ENCODE data around the gene DENND1C.
A peak's percentile ranks its signal among the peaks of the same experiment; 100 is the strongest.

Gene DENND1C, protein sequence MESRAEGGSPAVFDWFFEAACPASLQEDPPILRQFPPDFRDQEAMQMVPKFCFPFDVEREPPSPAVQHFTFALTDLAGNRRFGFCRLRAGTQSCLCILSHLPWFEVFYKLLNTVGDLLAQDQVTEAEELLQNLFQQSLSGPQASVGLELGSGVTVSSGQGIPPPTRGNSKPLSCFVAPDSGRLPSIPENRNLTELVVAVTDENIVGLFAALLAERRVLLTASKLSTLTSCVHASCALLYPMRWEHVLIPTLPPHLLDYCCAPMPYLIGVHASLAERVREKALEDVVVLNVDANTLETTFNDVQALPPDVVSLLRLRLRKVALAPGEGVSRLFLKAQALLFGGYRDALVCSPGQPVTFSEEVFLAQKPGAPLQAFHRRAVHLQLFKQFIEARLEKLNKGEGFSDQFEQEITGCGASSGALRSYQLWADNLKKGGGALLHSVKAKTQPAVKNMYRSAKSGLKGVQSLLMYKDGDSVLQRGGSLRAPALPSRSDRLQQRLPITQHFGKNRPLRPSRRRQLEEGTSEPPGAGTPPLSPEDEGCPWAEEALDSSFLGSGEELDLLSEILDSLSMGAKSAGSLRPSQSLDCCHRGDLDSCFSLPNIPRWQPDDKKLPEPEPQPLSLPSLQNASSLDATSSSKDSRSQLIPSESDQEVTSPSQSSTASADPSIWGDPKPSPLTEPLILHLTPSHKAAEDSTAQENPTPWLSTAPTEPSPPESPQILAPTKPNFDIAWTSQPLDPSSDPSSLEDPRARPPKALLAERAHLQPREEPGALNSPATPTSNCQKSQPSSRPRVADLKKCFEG

DNA sequence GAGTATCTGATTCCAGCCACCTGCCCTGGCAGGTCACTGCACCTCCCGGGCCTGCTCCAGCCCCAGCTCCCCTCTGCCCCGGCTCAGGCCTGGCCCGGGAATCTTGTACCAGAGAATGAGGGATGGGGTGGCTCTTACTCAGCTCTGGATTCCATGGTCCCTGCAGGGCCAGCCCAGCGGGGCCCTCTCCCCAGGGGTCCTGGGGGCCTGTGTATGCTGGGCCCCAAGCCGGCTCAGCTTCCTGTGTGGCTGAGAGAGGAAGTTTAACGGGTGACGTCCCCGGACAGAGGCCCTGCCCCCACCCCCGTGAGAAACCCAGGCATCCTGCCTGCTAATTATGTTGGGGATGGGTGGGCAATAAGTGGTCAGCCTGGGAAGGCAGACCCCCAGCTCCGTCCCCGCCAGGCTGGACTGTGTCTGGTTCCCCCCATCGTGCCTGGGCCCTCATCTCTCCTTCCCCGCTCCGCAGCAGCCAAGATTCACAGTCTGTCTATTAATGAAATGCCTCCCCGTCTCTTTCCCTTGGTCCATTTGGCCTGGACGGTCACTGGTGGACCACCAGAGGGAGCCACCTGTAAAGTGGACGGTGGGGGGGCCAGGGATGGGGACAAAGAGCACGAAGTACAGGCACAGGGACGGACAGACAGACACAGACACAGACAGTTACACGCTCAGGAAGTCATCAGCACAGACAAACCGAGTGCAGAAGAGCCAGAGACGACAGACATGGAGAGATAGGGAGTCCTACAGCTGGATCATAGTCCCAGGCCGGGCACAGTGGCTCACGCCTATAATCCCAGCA is at the start of gene DENND1C:
TSS of gene DENND1C (minus strand) at position 247 of the 802 bp plus-strand sequence. CDS start at position 155, 92 bp downstream.
- DNase-seq (ENCODE audit: low spot score): no peak

DNA sequence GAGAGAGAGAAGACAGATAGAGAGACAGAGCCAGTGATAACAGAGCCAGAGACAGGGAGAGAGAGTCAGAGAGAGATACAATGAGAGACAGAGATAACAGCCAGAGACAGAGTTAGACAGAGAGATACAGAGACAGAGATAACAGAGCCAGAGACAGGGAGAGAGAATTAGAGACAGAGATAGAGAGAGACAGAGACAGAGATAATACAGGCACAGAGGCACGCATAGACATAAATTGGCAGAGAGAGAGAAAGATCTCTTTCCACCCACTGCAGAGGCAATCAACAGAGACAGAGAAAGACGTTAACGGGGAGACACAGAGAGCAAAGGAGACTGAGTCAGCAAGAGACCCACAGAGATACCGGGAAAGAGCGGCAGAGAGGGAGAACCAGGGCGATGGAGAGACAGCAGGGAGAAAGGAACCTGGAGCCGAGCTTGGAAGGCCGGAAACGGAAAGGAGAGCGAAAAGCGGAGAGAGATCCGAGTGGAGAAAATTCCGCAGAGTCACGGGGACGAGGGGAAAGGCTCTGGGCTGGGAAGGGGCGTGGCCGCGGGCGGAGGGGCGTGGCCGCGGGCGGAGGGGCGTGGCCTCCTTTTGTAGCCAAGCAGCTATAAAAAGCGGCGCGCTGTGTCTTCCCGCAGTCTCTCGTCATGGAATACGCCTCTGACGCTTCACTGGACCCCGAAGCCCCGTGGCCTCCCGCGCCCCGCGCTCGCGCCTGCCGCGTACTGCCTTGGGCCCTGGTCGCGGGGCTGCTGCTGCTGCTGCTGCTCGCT is 49.0 kb upstream of the DENND1C start, which contains the start of gene TNFSF9:
TSS of gene TNFSF9 (plus strand) at position 641 of the 777 bp plus-strand sequence. CDS start at position 652, 11 bp downstream.
- DNase-seq (ENCODE audit: low spot score): peak; percentile 99

DNA sequence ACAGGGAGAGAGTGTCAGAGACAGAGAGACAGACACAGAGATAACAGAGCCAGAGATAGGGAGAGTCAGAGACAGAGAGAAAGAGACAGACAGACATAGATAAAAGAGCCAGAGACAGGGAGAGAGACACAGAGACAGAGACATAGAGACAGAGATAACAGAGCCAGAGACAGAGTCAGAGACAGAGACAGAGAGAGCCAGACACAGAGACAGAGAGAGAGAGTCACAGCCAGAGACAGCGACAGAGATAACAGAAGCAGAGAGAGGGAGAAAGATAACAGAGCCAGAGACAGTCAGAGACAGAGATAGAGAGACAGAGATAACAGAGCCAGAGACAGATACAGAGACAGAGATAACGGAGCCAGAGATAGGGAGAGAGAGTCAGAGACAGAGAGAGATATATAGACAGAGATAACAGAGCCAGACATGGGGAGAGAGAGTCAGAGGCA is 48.4 kb upstream of the DENND1C start:
- no peak for DNase-seq (ENCODE audit: low spot score)

DNA sequence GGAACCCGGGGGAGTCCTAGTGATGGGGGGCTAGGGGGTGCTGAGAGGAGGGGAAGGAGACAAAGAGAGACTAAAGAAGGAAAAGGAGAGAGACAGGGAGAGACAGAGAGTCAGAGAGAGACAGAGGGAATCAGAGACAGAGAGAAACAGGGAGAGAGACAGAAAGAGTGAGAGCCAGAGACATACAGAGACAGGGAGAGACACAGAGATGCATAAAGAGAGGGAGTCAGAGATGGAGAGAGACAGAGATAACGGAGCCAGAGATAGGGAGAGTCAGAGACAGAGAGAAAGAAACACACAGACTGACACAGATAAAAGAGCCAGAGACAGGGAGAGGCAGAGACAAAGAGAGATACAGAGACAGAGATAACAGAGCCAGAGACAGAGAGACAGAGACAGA is 47.8 kb upstream of the DENND1C start:
- no peak for DNase-seq (ENCODE audit: low spot score)

DNA sequence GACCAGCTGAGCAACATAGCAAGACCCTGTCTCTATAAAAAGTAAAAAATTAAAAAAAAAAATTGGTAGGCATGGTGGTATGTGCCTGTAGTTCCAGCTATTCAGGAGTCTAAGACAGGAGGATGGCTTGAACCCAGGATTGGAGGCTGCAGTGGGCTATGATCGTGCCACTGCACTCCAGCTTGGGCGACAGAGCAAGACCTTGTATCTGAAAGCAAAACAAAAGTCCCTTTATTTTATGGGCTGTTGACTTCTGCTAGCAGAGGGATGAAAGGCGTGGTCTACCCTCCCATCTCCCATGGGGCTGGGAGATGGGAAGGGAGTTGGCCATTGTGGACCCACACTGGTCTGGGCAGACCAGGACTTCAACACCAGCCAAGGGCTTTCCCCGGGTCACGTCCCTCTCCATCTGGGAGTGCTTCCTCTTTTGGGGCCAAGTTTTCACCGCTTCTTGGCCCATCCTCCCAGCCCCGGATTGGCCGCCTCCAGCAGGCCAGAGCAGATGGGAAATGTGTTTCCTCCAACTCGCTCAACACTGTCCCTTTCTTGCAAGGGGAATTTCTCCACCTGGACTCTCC is 47.0 kb upstream of the DENND1C start:
- peak; percentile 91 for DNase-seq (ENCODE audit: low spot score)

DNA sequence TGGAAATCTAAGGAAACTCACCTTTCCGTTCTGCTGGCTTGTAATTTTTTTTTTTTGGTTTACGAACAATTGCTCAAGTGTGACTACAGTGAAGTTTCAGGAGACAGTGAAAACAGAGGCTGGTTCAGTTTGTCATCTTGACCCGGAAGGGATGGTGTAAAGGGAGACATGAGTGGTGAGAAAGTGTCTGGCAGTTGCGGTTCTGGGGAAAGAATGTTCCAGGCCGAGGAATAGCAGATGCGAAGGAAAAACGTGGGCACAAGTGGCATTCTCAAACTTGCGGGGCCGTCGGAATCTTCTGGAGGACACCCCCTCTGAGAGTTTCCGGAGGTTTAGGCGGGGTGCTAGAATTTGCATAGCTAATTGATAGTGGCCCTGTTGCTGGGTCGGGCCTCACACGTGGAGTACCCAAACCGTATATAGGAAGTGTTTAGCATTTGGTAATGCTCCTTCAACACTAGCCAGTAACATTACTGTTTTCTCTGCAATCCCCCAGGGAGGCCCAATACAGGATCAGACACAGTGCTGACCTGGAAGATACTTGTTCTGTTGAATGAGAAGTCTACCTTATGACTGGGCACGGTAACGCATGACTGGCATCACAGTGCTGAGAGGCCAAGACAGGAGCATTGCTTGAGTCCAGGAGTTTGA is 46.4 kb upstream of the DENND1C start:
- DNase-seq (ENCODE audit: low spot score): no peak

DNA sequence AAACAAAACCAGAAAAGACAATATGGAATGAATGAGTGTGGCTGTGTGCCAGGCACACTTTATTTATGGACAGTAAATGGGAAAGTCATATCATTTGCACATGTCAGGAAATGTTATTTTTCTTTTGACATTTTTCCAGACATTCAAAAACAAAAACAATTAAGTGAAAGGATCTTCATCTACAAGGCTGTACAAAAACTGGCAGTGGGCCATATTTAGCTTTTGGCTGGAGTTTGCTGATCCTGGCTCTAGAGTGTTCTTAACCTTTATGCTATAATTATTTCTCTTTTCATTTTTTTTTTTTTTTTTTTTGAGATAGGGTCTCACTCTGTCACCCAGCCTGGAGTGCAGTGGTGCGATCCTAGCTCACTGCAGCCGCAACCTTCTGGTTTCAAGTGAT is 42.7 kb upstream of the DENND1C start:
- no peak for DNase-seq (ENCODE audit: low spot score)

DNA sequence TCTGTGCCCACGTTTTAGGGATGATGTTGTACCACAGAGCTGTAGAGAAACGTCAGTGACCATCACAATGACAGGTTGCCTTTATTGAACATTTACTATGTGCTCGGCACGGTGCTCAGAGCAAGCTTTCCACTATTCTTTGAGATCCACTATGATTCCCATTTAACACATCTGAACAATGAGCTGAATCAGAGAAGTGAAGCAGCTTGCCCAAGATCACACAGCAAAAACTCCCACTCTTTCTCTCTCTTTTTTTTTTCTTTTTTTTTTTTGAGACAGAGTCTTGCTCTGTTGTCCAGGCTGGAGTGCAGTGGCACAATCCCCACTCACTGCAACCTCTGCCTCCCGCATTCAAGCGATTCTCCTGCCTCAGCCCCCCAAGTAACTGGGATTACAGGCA is 41.1 kb upstream of the DENND1C start:
- no peak for DNase-seq (ENCODE audit: low spot score)

DNA sequence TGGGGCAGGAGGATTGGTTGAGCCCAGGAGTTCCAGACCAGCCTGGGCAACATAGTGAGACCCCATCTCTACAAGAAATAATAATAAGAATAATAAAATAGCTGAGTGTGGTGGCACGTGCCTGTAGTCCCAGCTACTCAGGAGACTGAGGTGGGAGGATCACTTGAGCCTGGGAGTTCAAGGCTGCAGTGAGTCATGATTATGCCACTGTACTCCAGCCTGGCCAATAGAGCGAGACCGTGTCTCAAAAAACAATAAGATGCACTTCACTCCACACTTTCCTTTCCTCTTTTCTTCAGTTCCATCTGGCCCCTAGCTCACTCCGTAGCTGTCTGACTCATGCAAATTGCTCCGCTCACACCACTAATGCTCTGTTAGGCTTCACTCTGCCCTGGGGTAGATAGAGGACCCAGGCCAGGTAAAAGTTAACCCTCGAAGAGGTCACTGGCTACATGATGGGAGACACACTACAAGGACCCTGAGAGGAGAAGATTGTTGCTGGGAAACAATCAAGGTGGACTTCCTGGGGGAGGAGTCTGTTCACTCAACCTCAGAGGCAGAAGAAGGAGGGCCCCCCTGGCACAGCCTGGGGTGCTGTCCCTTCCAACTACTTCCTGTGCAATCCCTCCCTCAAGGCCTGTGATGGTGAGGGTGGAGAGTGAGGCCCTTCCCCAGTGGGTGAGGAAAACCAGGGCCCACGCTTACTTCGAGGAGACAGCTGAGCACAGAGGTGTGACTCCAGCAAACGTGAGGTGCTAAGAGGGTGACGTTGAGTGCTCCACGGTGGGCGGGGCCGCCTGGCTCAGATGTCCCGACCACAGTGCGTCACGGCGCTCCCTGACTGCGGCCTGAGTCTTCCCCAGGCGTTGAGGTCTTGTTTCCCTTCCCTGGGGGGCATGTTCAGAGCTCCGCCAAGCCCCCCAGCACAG is 40.4 kb upstream of the DENND1C start:
- DNase-seq (ENCODE audit: low spot score): no peak

DNA sequence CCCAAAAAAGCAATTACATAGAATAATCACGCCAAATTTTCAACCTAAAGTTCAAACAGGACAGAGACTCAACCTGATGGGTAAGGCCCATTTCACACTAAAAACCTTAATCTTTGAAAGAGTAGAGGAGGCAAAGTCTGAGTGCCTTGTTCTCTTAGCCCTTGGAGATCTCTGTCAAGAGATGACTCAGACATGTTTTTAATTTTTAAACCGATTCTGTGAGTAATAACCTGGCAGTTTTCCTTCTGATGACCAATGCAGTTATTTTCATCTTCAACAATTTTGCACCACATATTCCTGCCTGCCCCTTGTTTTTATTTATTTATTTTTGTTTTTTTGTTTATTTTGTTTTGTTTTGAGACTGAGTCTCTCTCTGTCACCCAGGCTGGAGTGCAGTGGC is 37.7 kb upstream of the DENND1C start:
- peak; percentile 49 for DNase-seq (ENCODE audit: low spot score)

DNA sequence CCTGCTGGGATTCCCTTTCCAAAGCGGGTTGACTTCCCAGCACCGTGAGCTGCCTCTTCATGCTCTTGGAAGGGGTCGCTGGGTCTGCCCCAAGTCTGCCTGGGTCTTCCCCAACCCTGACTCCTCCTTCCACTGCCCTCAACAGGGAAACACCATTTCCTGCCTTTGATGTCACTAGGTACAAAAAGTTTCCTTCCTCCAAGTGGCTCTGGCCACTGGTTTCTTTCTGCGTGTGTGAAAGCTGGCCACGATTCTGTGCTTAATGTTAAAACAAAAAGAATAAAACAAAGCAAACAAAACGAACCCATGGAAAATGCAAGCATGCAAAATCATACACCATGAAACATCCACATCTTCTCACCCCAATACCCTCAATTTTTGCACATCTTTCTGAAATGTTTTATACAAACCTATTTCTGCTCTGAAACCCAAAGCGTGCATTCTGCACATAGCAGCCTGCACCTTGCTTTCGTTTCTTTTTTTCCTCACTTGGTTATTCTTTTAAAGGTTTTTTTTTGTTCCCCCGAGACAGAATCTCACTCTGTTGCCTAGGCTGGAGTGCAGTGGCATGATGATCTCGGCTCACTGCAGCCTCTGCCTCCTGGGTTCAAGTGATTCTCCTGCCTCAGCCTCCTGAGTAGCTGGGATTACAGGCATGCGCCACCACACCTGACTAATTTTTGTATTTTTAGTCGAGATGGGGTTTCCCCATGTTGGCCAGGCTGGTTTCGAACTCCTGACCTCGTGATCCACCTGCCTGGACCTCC is 36.7 kb upstream of the DENND1C start:
- no peak for DNase-seq (ENCODE audit: low spot score)

DNA sequence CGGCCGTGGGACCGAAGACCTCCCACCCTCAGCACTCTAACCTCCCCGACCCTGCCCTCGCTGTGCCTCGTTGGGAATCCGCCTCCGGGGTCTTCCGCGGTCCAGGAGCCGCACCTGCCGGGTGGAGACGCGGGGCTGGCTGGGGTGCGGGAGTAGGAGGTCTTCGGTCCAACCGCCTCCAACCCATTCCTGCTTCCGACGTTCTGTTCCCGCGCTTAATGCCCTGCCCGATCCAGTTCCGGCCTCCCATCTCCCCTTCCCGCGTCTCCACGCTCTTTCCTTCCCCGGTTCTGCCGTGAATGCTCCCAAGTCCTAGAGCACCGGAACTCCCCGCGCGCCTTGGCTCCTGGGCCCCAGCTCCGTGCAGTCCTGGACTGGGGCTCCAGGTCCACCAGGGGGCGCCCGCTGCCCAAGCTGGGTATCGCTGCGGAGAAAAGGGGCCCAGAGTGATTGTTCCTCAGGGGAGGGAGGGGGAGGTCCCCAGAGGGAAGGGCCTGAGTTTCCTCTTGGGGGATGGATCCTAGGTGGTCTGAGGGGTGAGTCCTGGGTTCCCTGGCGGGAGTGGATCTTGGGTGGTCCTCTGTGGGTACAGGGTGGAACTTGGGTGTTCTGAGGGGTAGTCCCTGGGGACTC is 35.2 kb upstream of the DENND1C start:
- DNase-seq (ENCODE audit: low spot score): peak; percentile 82

DNA sequence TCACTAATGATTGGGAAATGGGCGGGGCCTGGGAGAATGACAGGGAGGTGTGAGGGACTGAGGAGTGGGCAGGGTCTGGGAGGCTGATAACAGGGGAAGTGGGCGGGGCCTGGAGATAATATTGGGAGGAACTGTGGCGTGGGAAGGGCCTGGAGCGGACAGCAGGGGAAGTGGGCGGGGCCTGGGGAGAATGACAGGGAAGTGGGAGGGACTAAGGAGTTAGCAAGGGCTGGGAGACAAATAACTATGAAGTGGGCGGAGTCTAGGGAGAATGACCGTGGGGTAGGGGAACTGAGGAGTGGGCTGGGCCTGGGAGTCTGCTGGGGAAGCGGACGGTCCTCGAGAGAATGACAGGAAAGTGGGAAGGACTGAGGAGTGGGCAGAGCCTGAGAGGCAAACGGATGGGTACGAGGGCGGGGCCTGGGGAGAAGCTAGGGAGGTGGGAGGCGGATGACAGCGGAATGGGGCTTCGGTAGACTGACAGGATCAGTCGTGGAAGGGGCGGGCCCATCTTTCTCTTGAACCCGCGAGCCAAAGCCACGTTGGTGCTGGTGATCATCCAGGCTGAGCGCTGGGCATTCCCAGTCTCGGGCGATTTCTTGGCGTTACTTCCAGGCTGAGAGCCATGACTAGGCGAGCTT is 34.6 kb upstream of the DENND1C start:
- peak; percentile 100 for DNase-seq (ENCODE audit: low spot score)

DNA sequence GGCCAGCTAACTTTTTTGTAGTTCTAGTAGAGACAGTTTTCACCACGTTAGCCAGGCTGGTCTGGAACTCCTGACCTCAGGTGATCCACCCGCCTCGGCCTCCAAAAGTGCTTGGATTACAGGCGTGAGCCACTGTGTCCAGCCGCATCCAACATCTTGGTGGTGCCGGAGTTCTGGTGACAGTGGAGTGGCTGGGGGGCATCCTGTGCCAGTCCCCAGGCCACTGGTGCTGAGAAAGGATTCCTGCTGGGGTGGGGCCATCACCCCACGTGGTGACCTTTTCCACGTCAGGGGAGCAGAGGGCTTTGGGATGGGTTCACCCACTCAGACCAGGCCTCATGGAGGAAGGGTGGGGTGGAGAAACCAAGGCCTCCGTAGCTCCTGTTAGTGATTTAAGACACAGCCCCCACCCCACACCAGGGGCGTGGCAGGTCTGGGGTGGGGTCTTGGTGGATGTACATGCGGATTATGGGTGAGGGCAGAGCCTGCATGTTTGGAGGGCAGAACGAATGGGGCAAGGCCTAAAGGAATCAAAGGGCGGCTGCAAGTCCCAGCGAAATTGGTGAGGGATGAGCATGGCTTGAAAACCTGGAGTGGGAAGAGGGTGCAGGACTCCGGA is 33.4 kb upstream of the DENND1C start:
- DNase-seq (ENCODE audit: low spot score): no peak

DNA sequence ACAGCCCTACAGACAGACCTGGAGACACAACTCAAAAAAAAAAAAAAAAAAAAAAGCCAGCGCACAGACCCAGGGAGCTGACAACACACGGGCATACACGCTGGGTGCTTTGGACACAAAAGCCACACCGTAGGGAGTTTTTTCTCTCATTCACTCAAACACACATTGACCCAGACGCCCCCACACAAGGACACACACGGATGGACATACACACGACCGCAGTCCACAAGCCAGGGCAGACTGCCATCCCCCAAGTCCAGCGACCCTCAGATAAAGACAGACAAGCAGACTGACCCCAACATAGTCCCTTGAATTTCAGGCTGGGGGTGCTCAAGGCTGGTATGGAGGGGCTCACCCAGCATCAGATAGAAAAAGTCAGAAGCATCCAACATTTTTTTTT is 32.5 kb upstream of the DENND1C start:
- no peak for DNase-seq (ENCODE audit: low spot score)

DNA sequence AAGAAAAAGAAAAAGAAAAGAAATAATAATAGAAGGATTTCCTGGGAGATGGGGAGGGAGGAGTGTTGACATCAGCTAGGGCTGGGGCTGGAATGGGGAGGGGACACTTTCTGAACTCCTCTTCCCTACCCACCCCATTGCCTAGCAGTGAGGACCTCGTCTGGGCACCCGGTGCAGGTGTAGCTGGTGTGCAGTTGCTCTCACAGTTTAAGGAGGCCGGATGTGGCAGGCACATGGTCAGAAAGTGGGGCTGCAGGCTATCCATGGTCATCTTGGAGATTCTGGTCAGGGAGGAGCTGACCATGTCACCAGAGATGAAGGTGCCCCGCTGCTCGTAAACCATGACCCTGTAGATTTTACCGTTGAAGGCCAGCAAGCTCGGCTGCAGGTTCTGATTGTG is 29.0 kb upstream of the DENND1C start:
- DNase-seq (ENCODE audit: low spot score): no peak
